IPS-20b (cell line): ENCODE measurements around the gene CCNB1IP1.
"Not testable (repeated sequence)": the region's sequence is repeated elsewhere in the genome, so short reads cannot be mapped to it uniquely, and the experiment has no call there.

ENCODE experiments used
- H3K27ac ChIP-seq: one replicate; pipeline ENCODE4 v1.5.1; 2013; ENCODE audit warnings: low read length
- H3K27me3 ChIP-seq: 2 replicates; pipeline ENCODE4 v1.6.1; 2013; ENCODE audit warnings: mild to moderate bottlenecking, low read length, inconsistent platforms; ENCODE audit not compliant: insufficient read depth
- H3K36me3 ChIP-seq: 2 replicates; pipeline ENCODE4 v1.6.1; 2013; ENCODE audit warnings: low read depth, mild to moderate bottlenecking, inconsistent platforms, low read length, moderate library complexity; ENCODE audit not compliant: insufficient read depth
- H3K4me1 ChIP-seq: 2 replicates; pipeline ENCODE4 v1.6.1; 2013; ENCODE audit warnings: mild to moderate bottlenecking, control low read depth, inconsistent platforms, low read length, moderate library complexity; ENCODE audit not compliant: insufficient read depth
- H3K4me3 ChIP-seq: 2 replicates; pipeline ENCODE4 v1.5.1; 2013; ENCODE audit warnings: mild to moderate bottlenecking, low read length, inconsistent platforms
- H3K9ac ChIP-seq: 2 replicates; pipeline ENCODE4 v1.6.1; 2013; ENCODE audit warnings: low read depth, mild to moderate bottlenecking, inconsistent platforms, low read length, moderate library complexity
- H3K9me3 ChIP-seq: 2 replicates; pipeline ENCODE4 v1.6.1; 2013; ENCODE audit warnings: mild to moderate bottlenecking, low read depth, low read length, inconsistent platforms; ENCODE audit not compliant: insufficient read depth

CCNB1IP1 gene

DNA sequence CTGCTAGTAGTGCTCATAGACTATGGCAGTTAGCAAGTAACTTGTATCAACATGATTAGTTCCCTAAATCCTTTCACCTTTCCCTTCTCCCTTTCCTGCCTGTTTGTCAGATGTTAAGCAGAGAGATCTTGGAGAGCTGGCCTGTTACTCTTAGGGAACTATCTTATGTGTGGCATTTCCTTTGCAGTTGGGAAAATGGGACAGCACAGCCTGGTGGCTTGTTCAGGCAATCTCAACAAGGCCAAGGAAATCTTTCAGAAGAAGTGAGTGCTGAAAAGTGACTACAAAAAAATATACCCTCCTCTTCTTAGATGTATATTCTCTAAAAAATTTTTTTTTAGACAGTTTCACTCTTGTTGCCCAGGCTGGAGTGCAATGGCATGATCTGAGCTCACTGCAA, 17.8 kb upstream of the CCNB1IP1 start:
- Histone ChIP-seq H3K36me3 (peaks cover 96% of the 10 kb centered on the region), H3K27me3 (no peaks in the 10 kb centered on the region), H3K9me3 (no peaks in the 10 kb centered on the region), H3K4me1 (no peaks in the 10 kb centered on the region; the same call in 1 of the 2 replicates), H3K4me3 (no peak overlapping the region), H3K9ac (no peak overlapping the region), H3K27ac (no peak overlapping the region)

DNA sequence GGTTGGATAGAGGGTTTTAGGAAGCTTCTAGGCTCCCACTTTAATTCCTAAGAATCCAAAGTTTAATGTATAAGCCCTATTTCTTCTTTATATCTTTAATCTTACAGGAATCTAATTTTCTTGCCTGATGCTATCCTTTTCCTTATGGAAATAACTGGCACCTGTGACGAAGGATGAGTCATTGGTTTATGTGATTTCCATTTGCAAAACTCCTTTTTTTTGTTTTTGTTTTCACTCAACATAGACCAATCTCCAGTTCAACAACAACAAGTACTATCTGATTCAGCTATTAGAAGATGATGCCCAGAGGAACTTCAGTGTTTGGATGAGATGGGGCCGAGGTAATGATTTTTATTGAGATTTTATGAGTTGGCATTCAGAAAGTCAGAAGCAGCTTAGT, 17.2 kb upstream of the CCNB1IP1 start:
- Histone ChIP-seq H3K27me3 (no peaks in the 10 kb centered on the region), H3K36me3 (peaks cover 96% of the 10 kb centered on the region), H3K27ac (no peak overlapping the region), H3K9me3 (no peaks in the 10 kb centered on the region), H3K9ac (no peak overlapping the region), H3K4me3 (no peak overlapping the region), H3K4me1 (no peaks in the 10 kb centered on the region; the same call in 1 of the 2 replicates)

GRCh38 chr14:20347747-20348146, 14.7 kb upstream of the CCNB1IP1 start:
- no peak overlapping the region for H3K27ac ChIP-seq
- no peaks in the 10 kb centered on the region; the same call in 1 of the 2 replicates for H3K4me1 ChIP-seq
- H3K27me3 ChIP-seq: no peaks in the 10 kb centered on the region
- H3K9me3 ChIP-seq: no peaks in the 10 kb centered on the region
- H3K36me3 ChIP-seq: peaks cover 76% of the 10 kb centered on the region
- no peak overlapping the region for H3K9ac ChIP-seq
- H3K4me3 ChIP-seq: no peak overlapping the region

DNA sequence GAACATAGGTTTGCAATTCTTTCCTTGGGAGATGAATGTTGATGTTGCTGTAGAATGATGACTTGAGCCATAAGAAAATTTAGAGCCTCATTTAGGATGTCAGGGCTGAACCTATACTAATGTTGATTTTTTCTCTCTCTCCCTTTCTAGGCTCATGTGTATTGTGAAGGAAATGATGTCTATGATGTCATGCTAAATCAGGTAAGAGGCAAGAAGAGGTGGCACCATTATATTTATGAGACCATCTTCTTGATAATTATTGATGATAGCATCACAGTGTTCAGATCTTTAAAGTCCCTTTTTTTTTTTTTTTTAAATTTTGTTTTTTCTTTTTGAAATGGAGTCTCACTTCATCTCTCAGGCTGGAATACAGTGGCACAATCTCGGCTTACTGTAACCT, 13.6 kb upstream of the CCNB1IP1 start:
- H3K9ac ChIP-seq: no peak overlapping the region
- no peaks in the 10 kb centered on the region for H3K27me3 ChIP-seq
- no peaks in the 10 kb centered on the region for H3K9me3 ChIP-seq
- H3K4me3 ChIP-seq: no peak overlapping the region
- peaks cover 1% of the 10 kb centered on the region for H3K4me1 ChIP-seq
- peaks cover 66% of the 10 kb centered on the region for H3K36me3 ChIP-seq
- H3K27ac ChIP-seq: no peak overlapping the region

- Histone ChIP-seq H3K9ac (no peak overlapping the region), H3K27me3 (no peaks in the 10 kb centered on the region), H3K36me3 (peaks cover 54% of the 10 kb centered on the region), H3K4me1 (peaks cover 4% of the 10 kb centered on the region), H3K9me3 (no peaks in the 10 kb centered on the region), H3K27ac (no peak overlapping the region), H3K4me3 (no peak overlapping the region)
These were observed 12.3 kb upstream of the CCNB1IP1 start for GRCh38 chr14:20345366-20345765.

GRCh38 chr14:20343862-20344220, 10.8 kb upstream of the CCNB1IP1 start:
- peaks cover 4% of the 10 kb centered on the region; the same call in 1 of the 2 replicates for H3K4me1 ChIP-seq

DNA sequence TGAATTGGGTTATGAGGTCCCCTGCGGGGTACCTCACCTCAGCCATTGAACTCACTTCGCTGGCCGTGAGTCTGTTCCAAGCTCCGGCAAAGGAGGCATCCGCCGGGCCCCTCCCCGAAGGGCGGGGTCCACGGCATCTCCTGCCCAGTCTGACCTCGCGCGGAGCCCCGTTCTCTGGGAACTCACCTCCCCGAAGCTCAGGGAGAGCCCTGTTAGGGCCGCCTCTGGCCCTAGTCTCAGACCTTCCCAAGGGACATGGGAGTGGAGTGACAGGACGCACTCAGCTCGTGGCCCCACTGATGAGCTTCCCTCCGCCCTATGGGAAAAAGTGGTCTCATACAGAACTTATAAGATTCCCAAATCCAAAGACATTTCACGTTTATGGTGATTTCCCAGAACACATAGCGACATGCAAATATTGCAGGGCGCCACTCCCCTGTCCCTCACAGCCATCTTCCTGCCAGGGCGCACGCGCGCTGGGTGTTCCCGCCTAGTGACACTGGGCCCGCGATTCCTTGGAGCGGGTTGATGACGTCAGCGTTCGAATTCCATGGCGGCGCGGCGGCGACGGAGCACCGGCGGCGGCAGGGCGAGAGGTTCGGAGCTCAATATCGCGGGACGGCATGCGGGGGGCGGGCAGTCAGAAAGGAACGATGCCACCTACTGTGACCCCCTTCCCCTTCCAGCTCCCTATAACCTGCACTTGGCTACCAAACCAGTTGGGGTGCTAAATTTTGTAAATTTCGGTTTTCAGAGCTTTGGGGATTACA, 10.2 kb upstream of the CCNB1IP1 start, which contains the start of gene PARP2:
Gene PARP2 (plus strand): TSS at position 544 of the 770 bp plus-strand sequence. CDS start 7 bp downstream, at position 551.
- no peaks in the 10 kb centered on the region for H3K27me3 ChIP-seq
- H3K4me3 ChIP-seq: peak within 1 kb of the TSS; percentile 96
- no peaks in the 10 kb centered on the region for H3K9me3 ChIP-seq
- peaks cover 33% of the 10 kb centered on the region for H3K36me3 ChIP-seq
- peak within 1 kb of the TSS; percentile 98 for H3K9ac ChIP-seq
- H3K27ac ChIP-seq: peak within 1 kb of the TSS; percentile 74
- peaks cover 4% of the 10 kb centered on the region; the same call in 1 of the 2 replicates for H3K4me1 ChIP-seq

More at GRCh38 chr14:20343862-20344220, 10.8 kb upstream of the CCNB1IP1 start:
- peak overlapping the region; percentile 98 for H3K9ac ChIP-seq
- no peaks in the 10 kb centered on the region for H3K27me3 ChIP-seq
- H3K27ac ChIP-seq: peak overlapping the region; percentile 74
- peaks cover 39% of the 10 kb centered on the region for H3K36me3 ChIP-seq
- H3K9me3 ChIP-seq: no peaks in the 10 kb centered on the region
- peak overlapping the region; percentile 96 for H3K4me3 ChIP-seq

DNA sequence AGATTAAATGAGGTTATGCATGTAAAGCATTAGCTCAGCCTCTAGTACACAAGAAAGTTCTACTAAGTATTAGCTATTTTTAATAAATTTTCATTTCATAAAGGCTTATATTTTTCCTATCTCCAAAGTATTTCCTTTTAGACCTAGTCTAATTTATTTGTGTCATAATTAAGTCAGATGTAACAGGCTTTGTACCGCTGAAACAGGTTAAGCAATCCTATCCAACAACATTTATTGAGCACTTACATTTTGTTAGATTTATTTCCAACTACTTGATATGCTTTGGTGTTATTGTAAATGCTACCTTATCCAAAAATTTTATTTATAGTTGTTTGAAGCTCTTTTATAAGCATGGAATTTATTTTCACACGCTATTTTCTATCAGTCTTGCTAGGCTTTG, 8.6 kb upstream of the CCNB1IP1 start:
- peak overlapping the region; percentile 79 for H3K4me3 ChIP-seq
- peaks cover 4% of the 10 kb centered on the region; the same call in 1 of the 2 replicates for H3K4me1 ChIP-seq
- no peaks in the 10 kb centered on the region for H3K27me3 ChIP-seq
- peaks cover 19% of the 10 kb centered on the region for H3K36me3 ChIP-seq
- H3K9ac ChIP-seq: peak overlapping the region; percentile 85
- H3K9me3 ChIP-seq: no peaks in the 10 kb centered on the region
- H3K27ac ChIP-seq: peak overlapping the region; percentile 64

DNA sequence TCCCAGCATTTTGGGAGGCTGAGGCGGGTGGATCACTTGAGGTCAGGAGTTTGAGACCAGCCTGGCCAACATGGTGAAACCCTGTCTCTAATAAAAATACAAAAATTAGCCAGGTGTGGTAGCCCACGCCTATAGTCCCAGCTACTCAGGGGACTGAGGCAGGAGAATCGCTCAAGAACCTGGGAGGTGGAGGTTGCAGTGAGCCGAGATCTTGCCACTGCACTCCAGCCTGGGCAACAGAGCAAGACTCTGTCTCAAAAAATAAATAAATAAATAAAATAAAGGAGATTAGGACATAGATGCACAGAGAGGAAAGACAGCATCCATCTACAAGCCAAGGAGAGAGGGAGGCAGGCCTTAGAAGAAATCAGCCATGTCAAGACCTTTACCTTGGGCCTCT, 8.0 kb upstream of the CCNB1IP1 start:
- H3K9ac ChIP-seq, H3K27me3 ChIP-seq, H3K4me3 ChIP-seq, H3K27ac ChIP-seq, H3K4me1 ChIP-seq, H3K9me3 ChIP-seq: not testable (repeated sequence)
- peaks cover 13% of the 10 kb centered on the region for H3K36me3 ChIP-seq

DNA sequence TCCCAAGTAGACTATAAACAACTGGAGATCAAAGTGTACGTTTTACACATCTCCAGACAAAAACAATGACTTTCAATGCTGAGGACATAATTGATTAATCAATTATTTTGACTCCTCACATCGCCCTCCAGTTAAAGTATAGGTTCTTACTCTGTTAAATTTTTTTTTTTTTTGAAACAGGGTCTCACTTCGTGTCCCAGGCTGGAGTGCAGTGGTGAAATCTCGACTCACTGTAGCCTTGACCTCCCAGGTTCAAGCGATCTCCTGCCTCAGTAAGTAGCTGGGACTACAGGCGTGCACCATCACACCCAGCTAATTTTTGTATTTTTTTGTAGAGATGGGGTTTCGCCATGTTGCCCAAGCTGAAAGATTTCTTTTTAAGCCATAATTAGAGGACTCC, 938 bp upstream of the CCNB1IP1 start:
- Histone ChIP-seq H3K4me3 (no peak overlapping the region), H3K27ac (no peak overlapping the region), H3K9me3 (no peaks in the 10 kb centered on the region), H3K9ac (no peak overlapping the region; the same call in 1 of the 2 replicates), H3K36me3 (peaks cover 22% of the 10 kb centered on the region), H3K4me1 (peaks cover 9% of the 10 kb centered on the region; the same call in 1 of the 2 replicates), H3K27me3 (no peaks in the 10 kb centered on the region)

DNA sequence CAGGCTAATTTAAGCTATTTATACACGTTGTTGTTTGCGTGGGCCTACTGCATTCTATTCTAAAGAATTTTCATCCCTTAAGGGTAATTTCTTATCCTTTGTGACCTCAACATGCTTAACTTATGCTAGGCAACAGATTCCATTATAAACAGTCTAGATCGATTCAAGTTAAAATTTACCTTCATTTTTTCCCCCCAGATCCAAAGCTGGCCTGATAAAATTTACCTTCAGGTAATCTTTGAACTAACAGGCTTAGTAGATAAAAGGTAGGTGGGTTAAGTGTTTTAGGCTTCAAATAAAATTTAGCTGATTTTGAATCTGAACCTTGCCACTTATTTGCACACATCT, 389 bp upstream of the CCNB1IP1 start:
- Histone ChIP-seq H3K4me3 (peak overlapping the region; percentile 84), H3K27me3 (no peaks in the 10 kb centered on the region), H3K9me3 (no peaks in the 10 kb centered on the region), H3K4me1 (peaks cover 9% of the 10 kb centered on the region; the same call in 1 of the 2 replicates), H3K27ac (peak overlapping the region; percentile 69), H3K9ac (peak overlapping the region; percentile 95; the same call in 1 of the 2 replicates), H3K36me3 (peaks cover 27% of the 10 kb centered on the region)

DNA sequence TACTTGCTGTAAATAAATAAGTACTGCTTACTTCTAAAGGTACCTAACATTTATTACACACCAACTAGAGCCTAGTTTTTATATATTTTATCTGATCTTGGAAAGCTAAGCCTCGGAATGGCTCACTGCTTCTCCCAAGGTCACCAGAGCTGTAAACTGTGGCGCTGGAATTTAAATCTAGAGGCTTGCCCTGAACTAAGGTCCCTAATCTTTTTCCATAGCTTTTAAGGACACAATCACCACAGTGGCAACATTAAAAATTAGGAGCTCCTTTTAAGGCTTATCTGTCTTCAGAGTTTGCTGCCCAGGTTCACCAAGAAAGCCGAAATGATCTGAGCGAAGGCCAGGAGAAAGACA, 670 bp downstream of the CCNB1IP1 start:
- Histone ChIP-seq H3K27me3 (no peaks in the 10 kb centered on the region), H3K4me1 (peaks cover 9% of the 10 kb centered on the region; the same call in 1 of the 2 replicates), H3K9ac (peak overlapping the region; percentile 95), H3K4me3 (peak overlapping the region; percentile 84), H3K36me3 (peaks cover 38% of the 10 kb centered on the region), H3K27ac (peak overlapping the region; percentile 69), H3K9me3 (no peaks in the 10 kb centered on the region)
